HL-60/S4 treated with phorbol 12-myristate 13-acetate at 8.2 ng/mL for 4 days and 3 days (cell line): Measurements from ENCODE around the gene BORCS5.

Experiments used
- in situ Hi-C: fragments of 300-500 bp; cut with MboI; formaldehyde crosslinking; loops from 2 replicates; pipeline ENCODE4 v1.15.0; 2022; ENCODE audit warnings: low sequenced_read_pairs

The BORCS5 gene

GRCh38 chr12:12351468-12352185, 5.3 kb upstream of the BORCS5 start:
- in situ Hi-C loops, result loop anchor here (25.0 kb wide), 1 partner anchor 361 kb away; the partner anchor contains the start of gene CDKN1B

- in situ Hi-C loops, result loop anchor here (25.0 kb wide), 1 partner anchor 359 kb away; the partner anchor contains the start of gene CDKN1B
These were observed 3.6 kb upstream of the BORCS5 start for GRCh38 chr12:12353276-12353675.

- in situ Hi-C loops, result loop anchor here (25.0 kb wide), 1 partner anchor 358 kb away; the partner anchor contains the start of gene CDKN1B
These were observed 3.1 kb upstream of the BORCS5 start for GRCh38 chr12:12353807-12354206.

- in situ Hi-C loops, result loop anchor here (25.0 kb wide), 1 partner anchor 356 kb away; the partner anchor contains the start of gene CDKN1B
These were observed 397 bp upstream of the BORCS5 start for GRCh38 chr12:12356467-12356895.

- in situ Hi-C loops, result loop anchor here (25.0 kb wide), 1 partner anchor 354 kb away; the partner anchor contains the start of gene CDKN1B
These were observed 1.0 kb downstream of the BORCS5 start for GRCh38 chr12:12357719-12358461.

GRCh38 chr12:12358528-12358927, 1.6 kb downstream of the BORCS5 start:
- in situ Hi-C loops, result loop anchor here (25.0 kb wide), 1 partner anchor 354 kb away; the partner anchor contains the start of gene CDKN1B

GRCh38 chr12:12364787-12365445, 8.0 kb downstream of the BORCS5 start:
- in situ Hi-C loops, result loop anchor here (25.0 kb wide), 1 partner anchor 347 kb away; the partner anchor contains the start of gene CDKN1B

- in situ Hi-C loops, result loop anchor here (25.0 kb wide), 1 partner anchor 347 kb away; the partner anchor contains the start of gene CDKN1B
These were observed 8.5 kb downstream of the BORCS5 start for GRCh38 chr12:12365446-12365802.

- in situ Hi-C loops, result loop anchor here (25.0 kb wide), 1 partner anchor 346 kb away; the partner anchor contains the start of gene CDKN1B
These were observed 9.1 kb downstream of the BORCS5 start for GRCh38 chr12:12365931-12366431.

- in situ Hi-C loops, result loop anchor here (25.0 kb wide), 1 partner anchor 345 kb away; the partner anchor contains the start of gene CDKN1B
These were observed 10.0 kb downstream of the BORCS5 start for GRCh38 chr12:12366701-12367481.

- in situ Hi-C loops, result loop anchor here (25.0 kb wide), 1 partner anchor 345 kb away; the partner anchor contains the start of gene CDKN1B
These were observed 10.7 kb downstream of the BORCS5 start for GRCh38 chr12:12367482-12367998.

GRCh38 chr12:12372946-12373722, 16.3 kb downstream of the BORCS5 start:
- in situ Hi-C loops, result loop anchor here (25.0 kb wide), 1 partner anchor 339 kb away; the partner anchor contains the start of gene CDKN1B

- in situ Hi-C loops, result loop anchor here (25.0 kb wide), 1 partner anchor 185 kb away; the partner anchor contains the start of gene DUSP16
These were observed 20.0 kb downstream of the BORCS5 start for GRCh38 chr12:12376646-12377448.

- in situ Hi-C loops, result loop anchor here (25.0 kb wide), 1 partner anchor 184 kb away; the partner anchor contains the start of gene DUSP16
These were observed 21.7 kb downstream of the BORCS5 start for GRCh38 chr12:12378616-12379015.

GRCh38 chr12:12379831-12380730, 23.2 kb downstream of the BORCS5 start:
- in situ Hi-C loops, result loop anchor here (25.0 kb wide), 1 partner anchor 182 kb away; the partner anchor contains the start of gene DUSP16

GRCh38 chr12:12380949-12381593, 24.2 kb downstream of the BORCS5 start:
- in situ Hi-C loops, result loop anchor here (25.0 kb wide), 1 partner anchor 181 kb away; the partner anchor contains the start of gene DUSP16
